ENCODE results near the gene ATE1.

Gene ATE1

DNA sequence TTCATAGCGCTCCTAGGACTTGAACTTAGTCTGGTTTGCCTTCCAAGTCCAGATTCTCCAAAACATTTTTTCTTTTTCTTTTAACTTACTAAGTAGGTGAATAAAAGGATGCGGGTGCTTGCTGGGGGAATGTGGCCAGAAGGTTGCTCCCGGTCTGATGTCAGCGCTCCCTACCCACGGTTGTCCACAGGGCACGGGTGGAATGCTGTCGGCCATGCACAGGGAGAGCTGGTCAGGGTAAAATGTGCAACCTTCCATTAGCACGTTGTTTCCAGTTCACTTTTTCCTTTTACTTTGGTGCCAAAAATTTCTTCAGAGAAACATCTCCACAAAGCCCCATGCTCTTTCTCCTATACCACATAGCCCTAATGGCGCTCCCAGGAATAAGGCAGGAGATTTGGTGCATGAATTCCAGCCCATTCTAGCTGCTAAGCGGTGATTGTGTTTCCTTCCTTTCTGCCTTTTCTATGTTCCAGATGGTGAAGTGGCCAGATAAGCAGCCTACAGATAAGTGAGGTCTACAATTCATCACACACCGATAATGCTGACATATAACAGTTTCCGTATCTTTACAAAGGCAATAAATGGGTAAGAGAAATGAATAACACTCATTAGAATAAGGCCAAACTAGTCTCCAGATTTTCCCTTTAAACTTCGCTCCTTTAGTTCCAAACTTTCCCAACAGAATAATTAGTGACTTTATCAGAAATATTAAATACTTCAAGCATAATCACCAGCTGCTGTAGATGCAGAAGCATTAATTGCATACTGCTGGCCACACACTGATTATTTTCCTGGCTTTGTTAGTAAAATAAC lies 191.3 kb downstream of the ATE1 start:
- ATAC-seq = no peak
- no peak for TF ChIP-seq BACH2 (CRISPR knock-in tag; IDR thresholded peaks at IDR 0.05; ENCODE audit: borderline replicate concordance)
- no peak for TF ChIP-seq ZNF70 (CRISPR knock-in tag; IDR thresholded peaks at IDR 0.05)
- TF ChIP-seq, protein P1, sequence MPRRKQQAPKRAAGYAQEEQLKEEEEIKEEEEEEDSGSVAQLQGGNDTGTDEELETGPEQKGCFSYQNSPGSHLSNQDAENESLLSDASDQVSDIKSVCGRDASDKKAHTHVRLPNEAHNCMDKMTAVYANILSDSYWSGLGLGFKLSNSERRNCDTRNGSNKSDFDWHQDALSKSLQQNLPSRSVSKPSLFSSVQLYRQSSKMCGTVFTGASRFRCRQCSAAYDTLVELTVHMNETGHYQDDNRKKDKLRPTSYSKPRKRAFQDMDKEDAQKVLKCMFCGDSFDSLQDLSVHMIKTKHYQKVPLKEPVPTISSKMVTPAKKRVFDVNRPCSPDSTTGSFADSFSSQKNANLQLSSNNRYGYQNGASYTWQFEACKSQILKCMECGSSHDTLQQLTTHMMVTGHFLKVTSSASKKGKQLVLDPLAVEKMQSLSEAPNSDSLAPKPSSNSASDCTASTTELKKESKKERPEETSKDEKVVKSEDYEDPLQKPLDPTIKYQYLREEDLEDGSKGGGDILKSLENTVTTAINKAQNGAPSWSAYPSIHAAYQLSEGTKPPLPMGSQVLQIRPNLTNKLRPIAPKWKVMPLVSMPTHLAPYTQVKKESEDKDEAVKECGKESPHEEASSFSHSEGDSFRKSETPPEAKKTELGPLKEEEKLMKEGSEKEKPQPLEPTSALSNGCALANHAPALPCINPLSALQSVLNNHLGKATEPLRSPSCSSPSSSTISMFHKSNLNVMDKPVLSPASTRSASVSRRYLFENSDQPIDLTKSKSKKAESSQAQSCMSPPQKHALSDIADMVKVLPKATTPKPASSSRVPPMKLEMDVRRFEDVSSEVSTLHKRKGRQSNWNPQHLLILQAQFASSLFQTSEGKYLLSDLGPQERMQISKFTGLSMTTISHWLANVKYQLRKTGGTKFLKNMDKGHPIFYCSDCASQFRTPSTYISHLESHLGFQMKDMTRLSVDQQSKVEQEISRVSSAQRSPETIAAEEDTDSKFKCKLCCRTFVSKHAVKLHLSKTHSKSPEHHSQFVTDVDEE (CRISPR knock-in tag; IDR thresholded peaks at IDR 0.05) = peak; percentile 75; the same call in 1 of the 2 replicates
- peak; percentile 91 for TF ChIP-seq TCF4 (CRISPR knock-in tag; IDR thresholded peaks at IDR 0.05; ENCODE audit: borderline replicate concordance)
- TF ChIP-seq CSDC2 (CRISPR knock-in tag; IDR thresholded peaks at IDR 0.05) = no peak
- no peak for TF ChIP-seq RARB (CRISPR knock-in tag; IDR thresholded peaks at IDR 0.05)
- TF ChIP-seq, protein P2, sequence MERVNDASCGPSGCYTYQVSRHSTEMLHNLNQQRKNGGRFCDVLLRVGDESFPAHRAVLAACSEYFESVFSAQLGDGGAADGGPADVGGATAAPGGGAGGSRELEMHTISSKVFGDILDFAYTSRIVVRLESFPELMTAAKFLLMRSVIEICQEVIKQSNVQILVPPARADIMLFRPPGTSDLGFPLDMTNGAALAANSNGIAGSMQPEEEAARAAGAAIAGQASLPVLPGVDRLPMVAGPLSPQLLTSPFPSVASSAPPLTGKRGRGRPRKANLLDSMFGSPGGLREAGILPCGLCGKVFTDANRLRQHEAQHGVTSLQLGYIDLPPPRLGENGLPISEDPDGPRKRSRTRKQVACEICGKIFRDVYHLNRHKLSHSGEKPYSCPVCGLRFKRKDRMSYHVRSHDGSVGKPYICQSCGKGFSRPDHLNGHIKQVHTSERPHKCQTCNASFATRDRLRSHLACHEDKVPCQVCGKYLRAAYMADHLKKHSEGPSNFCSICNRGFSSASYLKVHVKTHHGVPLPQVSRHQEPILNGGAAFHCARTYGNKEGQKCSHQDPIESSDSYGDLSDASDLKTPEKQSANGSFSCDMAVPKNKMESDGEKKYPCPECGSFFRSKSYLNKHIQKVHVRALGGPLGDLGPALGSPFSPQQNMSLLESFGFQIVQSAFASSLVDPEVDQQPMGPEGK (CRISPR knock-in tag; IDR thresholded peaks at IDR 0.05; ENCODE audit: borderline replicate concordance) = no peak
- no peak for TF ChIP-seq ZFP3 (CRISPR knock-in tag; IDR thresholded peaks at IDR 0.05)
- TF ChIP-seq OSR1 (CRISPR knock-in tag; IDR thresholded peaks at IDR 0.05) = no peak
- TF ChIP-seq, protein P3, sequence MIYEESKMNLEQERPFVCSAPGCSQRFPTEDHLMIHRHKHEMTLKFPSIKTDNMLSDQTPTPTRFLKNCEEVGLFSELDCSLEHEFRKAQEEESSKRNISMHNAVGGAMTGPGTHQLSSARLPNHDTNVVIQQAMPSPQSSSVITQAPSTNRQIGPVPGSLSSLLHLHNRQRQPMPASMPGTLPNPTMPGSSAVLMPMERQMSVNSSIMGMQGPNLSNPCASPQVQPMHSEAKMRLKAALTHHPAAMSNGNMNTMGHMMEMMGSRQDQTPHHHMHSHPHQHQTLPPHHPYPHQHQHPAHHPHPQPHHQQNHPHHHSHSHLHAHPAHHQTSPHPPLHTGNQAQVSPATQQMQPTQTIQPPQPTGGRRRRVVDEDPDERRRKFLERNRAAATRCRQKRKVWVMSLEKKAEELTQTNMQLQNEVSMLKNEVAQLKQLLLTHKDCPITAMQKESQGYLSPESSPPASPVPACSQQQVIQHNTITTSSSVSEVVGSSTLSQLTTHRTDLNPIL (CRISPR knock-in tag; IDR thresholded peaks at IDR 0.05; ENCODE audit: low read depth) = no peak

DNA sequence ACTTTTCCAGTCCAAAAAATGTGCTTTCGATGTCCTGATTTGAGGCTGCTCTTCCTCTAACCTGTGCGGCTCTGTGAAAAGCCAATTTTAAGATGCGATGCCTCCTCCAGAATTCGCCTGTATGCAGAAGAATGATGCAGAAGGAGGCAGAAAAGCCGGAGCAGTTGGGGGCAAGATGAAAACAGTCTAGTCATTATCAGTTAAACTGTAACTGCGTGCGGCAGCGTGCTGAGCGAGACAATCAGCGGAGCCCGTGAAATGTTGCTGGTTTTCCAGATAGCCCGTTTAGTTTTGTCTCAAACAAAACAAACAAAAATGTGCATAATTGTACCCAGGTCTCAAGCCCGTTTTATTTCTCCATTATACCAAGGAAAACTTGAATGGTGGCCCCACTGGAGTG lies 192.6 kb downstream of the ATE1 start:
- TF ChIP-seq GLIS3 (CRISPR knock-in tag; IDR thresholded peaks at IDR 0.05) (no peak), ISL1 (CRISPR knock-in tag; IDR thresholded peaks at IDR 0.05) (no peak)
- TF ChIP-seq, protein P1 (CRISPR knock-in tag; IDR thresholded peaks at IDR 0.05) = no peak
- TF ChIP-seq, protein P3 (CRISPR knock-in tag; IDR thresholded peaks at IDR 0.05; ENCODE audit: low read depth) = no peak
- ATAC-seq = no peak

DNA sequence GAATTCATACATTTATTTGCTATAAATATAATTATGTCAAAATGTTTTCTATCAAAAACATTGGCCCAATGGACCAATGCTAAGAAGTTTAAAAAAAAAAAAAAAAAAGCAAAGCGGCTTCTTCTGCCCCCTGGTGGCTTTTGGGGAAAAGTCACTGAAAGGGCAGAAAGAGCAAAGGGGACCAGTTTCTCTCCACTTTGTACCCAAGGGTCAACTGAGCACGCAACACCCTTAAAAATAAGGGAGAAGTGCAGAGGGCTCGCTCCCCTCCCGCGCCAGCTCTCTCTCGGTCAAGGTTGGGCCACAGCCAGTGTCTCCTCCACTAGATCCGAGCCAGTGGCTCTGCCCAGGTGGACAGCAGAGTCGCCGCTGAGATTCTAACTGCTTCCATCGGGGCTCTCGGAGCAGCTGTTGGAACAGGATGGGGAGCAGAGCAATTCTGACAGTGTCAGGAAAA lies 193.2 kb downstream of the ATE1 start:
- peak; percentile 53 for ATAC-seq
- TF ChIP-seq TCF4 (CRISPR knock-in tag; IDR thresholded peaks at IDR 0.05; ENCODE audit: borderline replicate concordance) (no peak), RARB (CRISPR knock-in tag; IDR thresholded peaks at IDR 0.05) (no peak), ZNF70 (CRISPR knock-in tag; IDR thresholded peaks at IDR 0.05) (no peak), OSR1 (CRISPR knock-in tag; IDR thresholded peaks at IDR 0.05) (no peak), GLIS3 (CRISPR knock-in tag; IDR thresholded peaks at IDR 0.05) (no peak), ZNF565 (CRISPR knock-in tag; conservative IDR thresholded peaks at IDR 0.05; ENCODE audit: low read depth) (no peak), BACH2 (CRISPR knock-in tag; IDR thresholded peaks at IDR 0.05; ENCODE audit: borderline replicate concordance) (no peak), SNAI2 (CRISPR knock-in tag; IDR thresholded peaks at IDR 0.05) (no peak), ARNTL (CRISPR knock-in tag; IDR thresholded peaks at IDR 0.05; ENCODE audit: borderline replicate concordance, low read depth) (no peak)
- TF ChIP-seq, protein P1 (CRISPR knock-in tag; IDR thresholded peaks at IDR 0.05) = no peak
- TF ChIP-seq, protein P4, sequence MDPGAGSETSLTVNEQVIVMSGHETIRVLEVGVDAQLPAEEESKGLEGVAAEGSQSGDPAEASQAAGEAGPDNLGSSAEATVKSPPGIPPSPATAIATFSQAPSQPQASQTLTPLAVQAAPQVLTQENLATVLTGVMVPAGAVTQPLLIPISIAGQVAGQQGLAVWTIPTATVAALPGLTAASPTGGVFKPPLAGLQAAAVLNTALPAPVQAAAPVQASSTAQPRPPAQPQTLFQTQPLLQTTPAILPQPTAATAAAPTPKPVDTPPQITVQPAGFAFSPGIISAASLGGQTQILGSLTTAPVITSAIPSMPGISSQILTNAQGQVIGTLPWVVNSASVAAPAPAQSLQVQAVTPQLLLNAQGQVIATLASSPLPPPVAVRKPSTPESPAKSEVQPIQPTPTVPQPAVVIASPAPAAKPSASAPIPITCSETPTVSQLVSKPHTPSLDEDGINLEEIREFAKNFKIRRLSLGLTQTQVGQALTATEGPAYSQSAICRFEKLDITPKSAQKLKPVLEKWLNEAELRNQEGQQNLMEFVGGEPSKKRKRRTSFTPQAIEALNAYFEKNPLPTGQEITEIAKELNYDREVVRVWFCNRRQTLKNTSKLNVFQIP (CRISPR knock-in tag; IDR thresholded peaks at IDR 0.05; ENCODE audit: borderline replicate concordance, low read depth) = no peak
- TF ChIP-seq, protein P2 (CRISPR knock-in tag; IDR thresholded peaks at IDR 0.05; ENCODE audit: borderline replicate concordance) = no peak

All from SK-N-SH treated with all-trans-retinoic acid at 6 μM for 48 hours (cell line).